Inflammatory macrophage (primary cell): Measurements from ENCODE around the gene TRABD.
A peak's percentile ranks its signal among the peaks of the same experiment; 100 is the strongest.
"Not testable (repeated sequence)": the region's sequence is repeated elsewhere in the genome, so short reads cannot be mapped to it uniquely, and the experiment has no call there.

Experiments
- DNase-seq, 2 donors: peaks; one replicate each; pipeline ENCODE4 v3.0.0-alpha.2; 2020 to 2022

The TRABD gene

GRCh38 chr22:50203288-50203687 is 17.6 kb downstream of the TRABD start:
- no peak for DNase-seq

GRCh38 chr22:50204571-50204970 is 18.9 kb downstream of the TRABD start:
- DNase-seq, result peak; percentile 37 to 49

GRCh38 chr22:50204998-50205397 is 19.3 kb downstream of the TRABD start:
- not testable (repeated sequence) for DNase-seq

- no peak for DNase-seq
Observed at GRCh38 chr22:50205781-50206569, 20.3 kb downstream of the TRABD start.

- peak; percentile 61 to 75 for DNase-seq
Observed at GRCh38 chr22:50206599-50206998, 20.9 kb downstream of the TRABD start.

- DNase-seq, result peak in 1 of 2 donors; percentile 33
Observed at GRCh38 chr22:50207383-50208140, 21.8 kb downstream of the TRABD start.

GRCh38 chr22:50208430-50208938 is 22.8 kb downstream of the TRABD start:
- DNase-seq, result no peak

GRCh38 chr22:50208939-50209892 is 23.5 kb downstream of the TRABD start:
- DNase-seq, result no peak

- DNase-seq, result peak; percentile 57 to 76
Observed at GRCh38 chr22:50209893-50210292, 24.2 kb downstream of the TRABD start.

GRCh38 chr22:50210378-50211139 is 24.8 kb downstream of the TRABD start:
- no peak for DNase-seq

- no peak for DNase-seq
Observed at GRCh38 chr22:50211147-50211546, 25.4 kb downstream of the TRABD start.

GRCh38 chr22:50213263-50213662 is 27.6 kb downstream of the TRABD start:
- no peak for DNase-seq

GRCh38 chr22:50215297-50216054 is 29.8 kb downstream of the TRABD start:
- DNase-seq, result no peak

- no peak for DNase-seq
Observed at GRCh38 chr22:50216055-50216683, 30.5 kb downstream of the TRABD start.

- DNase-seq, result no peak
Observed at GRCh38 chr22:50216684-50217520, 31.2 kb downstream of the TRABD start.

- no peak for DNase-seq
Observed at GRCh38 chr22:50217543-50218152, 31.9 kb downstream of the TRABD start.

- DNase-seq, result no peak
Observed at GRCh38 chr22:50218153-50218995, 32.7 kb downstream of the TRABD start.
